HepG2 (cell line): ENCODE measurements around the gene SFT2D1. TPM values are rescaled to one million over a fixed set of nuclear protein-coding genes. Genes with fewer than 3 reads are reported as not detected.
A peak's percentile ranks its signal among the peaks of the same experiment; 100 is the strongest.
"Not testable (repeated sequence)": the region's sequence is repeated elsewhere in the genome, so short reads cannot be mapped to it uniquely, and the experiment has no call there.

Experiments used
- ATAC-seq: fragments of 200-7000 bp; cut with Tn5 transposase; 3 replicates; pipeline ENCODE4 v1.9.1; 2020; ENCODE audit warnings: mild to moderate bottlenecking, moderate library complexity
- BruUV-seq: library from RNA; stranded (reverse); fragments of 400-500 nt; replicated peaks from 2 replicates; lab custom pipeline; 2021; lab: Mats Ljungman, UMichigan
- CTCF ChIA-PET: fragments of 300-600 bp; formaldehyde crosslinking; extraction: SDS; loops from one replicate; lab custom pipeline; 2021; ENCODE audit warnings: low total read pairs, inconsistent platforms, low intra/inter-chr PET ratio; lab: Yijun Ruan, JAX
- POLR2A ChIA-PET: fragments of 350-600 bp; sonication (Branson Sonifier 250); formaldehyde crosslinking; loops from one replicate; lab custom pipeline; 2020; ENCODE audit warnings: antibody characterized with exemption, inconsistent platforms; lab: Yijun Ruan, JAX
- DNase-seq: peaks from one replicate; pipeline ENCODE4 v3.0.0-alpha.2; 2015; ENCODE audit warnings: low spot score
- FAIRE-seq: peaks from 3 replicates; lab custom pipeline; 2011; peaks lifted over from hg19 to GRCh38; lab: Jason Lieb, UNC
- H2AFZ ChIP-seq: one replicate; pipeline ENCODE4 v1.6.1; 2011; ENCODE audit warnings: low read length, inconsistent platforms
- H3K27ac ChIP-seq: fragments of 300-600 bp; 3 replicates; pipeline ENCODE4 v1.8.0; 2011; ENCODE audit warnings: mixed run types, mild to moderate bottlenecking, mixed read lengths, low read length, inconsistent platforms; ENCODE audit not compliant: insufficient read depth; ENCODE audit errors: extremely low read length
- H3K27me3 ChIP-seq, 2 experiments: fragments of 200-600 bp in 1 of 2; 2 replicates in 1 of 2; 3 replicates in 1 of 2; pipeline versions ENCODE4 v1.6.0 to v1.8.0; 2011; ENCODE audit warnings: low read length in 2 of 2, mild to moderate bottlenecking in 2 of 2, moderate library complexity in 2 of 2, inconsistent platforms in 1 of 2; ENCODE audit not compliant: insufficient read depth in 2 of 2, control insufficient read depth in 1 of 2
- H3K36me3 ChIP-seq, 2 experiments: fragments of 200-600 bp in 1 of 2; replicated peaks in 1 of 2; 2 replicates in 1 of 2; 3 replicates in 1 of 2; pipeline versions ENCODE4 v1.5.1 to v1.8.0; 2011; ENCODE audit warnings: low read length in 2 of 2, inconsistent platforms in 1 of 2; ENCODE audit not compliant: insufficient read depth in 2 of 2, control insufficient read depth in 1 of 2
- H3K4me1 ChIP-seq: 2 replicates; pipeline ENCODE4 v1.5.1; 2012; ENCODE audit warnings: low read length, inconsistent platforms; ENCODE audit not compliant: insufficient read depth
- H3K4me2 ChIP-seq: 2 replicates; pipeline ENCODE4 v1.6.0; 2011; ENCODE audit warnings: low read depth, low read length, inconsistent platforms
- H3K4me3 ChIP-seq, 3 experiments: fragments of 200-600 bp in 1 of 3; sonication (generic), shearing (Covaris generic) in 1 of 3; replicated peaks in 1 of 3; 2 replicates each; pipeline ENCODE4 v1.5.1; 2011 to 2016; ENCODE audit warnings: low read length in 3 of 3, inconsistent platforms in 2 of 3, low read depth in 2 of 3, mild to moderate bottlenecking in 2 of 3, control low read depth in 1 of 3, mixed read lengths in 1 of 3; ENCODE audit not compliant: insufficient read depth in 1 of 3
- H3K79me2 ChIP-seq: one replicate; pipeline ENCODE4 v1.6.1; 2011; ENCODE audit warnings: low read length, inconsistent platforms; ENCODE audit not compliant: insufficient read depth
- H3K9ac ChIP-seq: 2 replicates; pipeline ENCODE4 v1.6.0; 2011; ENCODE audit warnings: mild to moderate bottlenecking, low read depth, low read length, inconsistent platforms; ENCODE audit not compliant: insufficient read depth
- H3K9me3 ChIP-seq: 2 replicates; pipeline ENCODE4 v1.5.1; 2012; ENCODE audit warnings: mild to moderate bottlenecking, low read length
- H4K20me1 ChIP-seq: 2 replicates; pipeline ENCODE4 v1.6.0; 2011; ENCODE audit warnings: inconsistent platforms, mild to moderate bottlenecking, low read length, moderate library complexity; ENCODE audit not compliant: insufficient read depth
- ELF3 ChIP-seq: IDR thresholded peaks from 2 replicates; pipeline ENCODE4 v1.6.1; 2016; ENCODE audit warnings: missing genetic modification reagents, missing compliant biosample characterization
- GATAD2A ChIP-seq: IDR thresholded peaks from 2 replicates; pipeline ENCODE4 v1.6.1; 2016
- WGBS: methylation state at CpG from one replicate; pipeline ENCODE4 v1.1.6; 2017; ENCODE audit warnings: low lambda C conversion rate; 5-methylcytosine and 5-hydroxymethylcytosine counted together
- in situ Hi-C: cut with HindIII; loops from 2 replicates; pipeline ENCODE4 v1.10.0; 2017; ENCODE audit warnings: low pct_unique_long_range_greater_than_20kb; ENCODE audit not compliant: extremely low pct_ligation_motif_present
- intact Hi-C: fragments of 100-400 bp; cut with micrococcal nuclease; formaldehyde crosslinking; loops from one replicate; pipeline ENCODE4 v1.10.0; 2022; ENCODE audit not compliant: unreplicated experiment
- polyA plus RNA-seq, 8 experiments: library from polyadenylated mRNA; depleted of rRNA in 3 of 8; stranded (reverse) in 7 of 8; unstranded in 1 of 8; fragments of >200 nt; fragmentation: Illumina TruSeq in 4 of 8; extraction: Trizol in 4 of 8; gene quantifications; 2 replicates each; pipeline versions ENCODE4 v1.2.1 to v1.2.3, GENCODE V29; 2011 to 2016; ENCODE audit warnings: low read depth in 4 of 8, missing spikeins in 1 of 8, mixed read lengths in 1 of 8; ENCODE audit not compliant: insufficient read depth in 1 of 8
- total RNA-seq, 5 experiments: library from RNA; depleted of rRNA; stranded (reverse); fragments of >200 nt; fragmentation: Illumina TruSeq; extraction: Trizol; gene quantifications; 2 replicates each; pipeline ENCODE4 v1.2.3, GENCODE V29; 2016; ENCODE audit warnings: low read depth in 1 of 5

SFT2D1 gene
- total and polyA plus RNA-seq, 2 of the 13 experiments (the other 11 are each of a cell fraction or from before 2014, with no cell fraction given) = 115 to 147 TPM

DNA sequence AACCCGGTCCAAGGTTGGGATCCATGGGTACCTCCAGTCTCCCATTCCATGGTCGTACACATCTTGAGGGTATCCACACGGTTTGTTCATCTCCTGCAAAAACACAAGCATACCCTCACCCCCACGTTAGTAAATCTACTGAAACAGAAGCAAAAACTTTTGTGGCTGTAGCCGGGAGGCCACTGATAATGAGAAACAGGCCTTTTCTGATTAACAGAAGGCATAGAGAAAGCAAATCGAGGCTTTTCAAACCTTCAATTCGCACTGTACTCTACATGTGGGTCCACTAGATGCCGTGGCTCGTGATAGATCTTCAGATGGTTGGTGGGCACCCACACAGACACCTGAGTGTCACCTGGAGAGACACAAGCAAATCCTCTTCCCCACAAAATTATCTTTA, 3.3 kb upstream of the SFT2D1 start:
- in situ Hi-C loops, FAIRE-seq: not testable (repeated sequence)

GRCh38 chr6:166344921-166345320, 2.6 kb upstream of the SFT2D1 start:
- H3K36me3 ChIP-seq, H3K9me3 ChIP-seq, H3K4me3 ChIP-seq, intact Hi-C loops, ATAC-seq, H3K9ac ChIP-seq, in situ Hi-C loops, DNase-seq, H3K27me3 ChIP-seq, H3K27ac ChIP-seq, H2AFZ ChIP-seq, CTCF ChIA-PET, H3K4me2 ChIP-seq, FAIRE-seq, BruUV-seq: not testable (repeated sequence)
- H3K79me2 ChIP-seq = peaks cover 33% of the 10 kb centered on the region
- H4K20me1 ChIP-seq = peaks cover 13% of the 10 kb centered on the region
- 85% methylated on average over 2 of the region's 2 CpGs for WGBS
- POLR2A ChIA-PET = interaction anchor here (1.4 kb wide), 1 partner anchor 16 kb away, joined by 4 read pairs; no protein-coding TSS in a partner anchor
- TF ChIP-seq ELF3 (CRISPR knock-in tag) (0 out of 2 replicates have a peak, but pooled peaks have one; percentile 7), GATAD2A (CRISPR knock-in tag) (peak; percentile 14; the same call in 1 of the 2 replicates)
- peaks cover 78% of the 10 kb centered on the region for H3K4me1 ChIP-seq

More for the DNA sequence above, 3.3 kb upstream of the SFT2D1 start:
- intact Hi-C loops, H3K27me3 ChIP-seq, H3K36me3 ChIP-seq, H2AFZ ChIP-seq, H3K27ac ChIP-seq, H4K20me1 ChIP-seq, BruUV-seq, ATAC-seq, CTCF ChIA-PET, POLR2A ChIA-PET, DNase-seq, H3K4me3 ChIP-seq, H3K9ac ChIP-seq, H3K4me2 ChIP-seq: not testable (repeated sequence)
- H3K4me1 ChIP-seq = peaks cover 78% of the 10 kb centered on the region
- H3K9me3 ChIP-seq = peaks cover 12% of the 10 kb centered on the region; the same call in 1 of the 2 replicates
- 92% methylated on average over 9 of the region's 9 CpGs for WGBS
- peaks cover 25% of the 10 kb centered on the region for H3K79me2 ChIP-seq
